ENCODE measurements around the gene COL10A1. TPM values are rescaled to one million over a fixed set of nuclear protein-coding genes. Genes with fewer than 3 reads are reported as not detected.

The COL10A1 gene
- total RNA-seq, 2 donors from 2014 or later: 0.26 to 4.9 TPM

GRCh38 chr6:116133453-116133852 is 7.5 kb upstream of the COL10A1 start:
- Histone ChIP-seq H3K36me3 (replicated peaks in 1 of 2; ENCODE audit: insufficient read depth in 1 of 2, low read depth in 2 of 2) (no peaks in the 10 kb centered on the region), H3K4me1 (no peaks in the 10 kb centered on the region), H3K4me3 (no peak overlapping the region), H3K9me3 (no peaks in the 10 kb centered on the region), H3K27ac (no peak overlapping the region), H3K27me3 (no peaks in the 10 kb centered on the region)
- WGBS, 2 donors: 76 to 92% methylated on average over 3 of the region's 3 CpGs
- TF ChIP-seq POLR2A (IDR thresholded peaks at IDR 0.05): no peak
- TF ChIP-seq CTCF (IDR thresholded peaks at IDR 0.05): no peak
- DNase-seq: no peak
- intact Hi-C loops (cut with DNase I): no loop called here
- no peak for ATAC-seq

GRCh38 chr6:116127771-116128493 is 2.0 kb upstream of the COL10A1 start:
- no peak for ATAC-seq
- no peak for DNase-seq
- intact Hi-C loops (cut with DNase I): no loop called here
- Histone ChIP-seq H3K4me1 (no peaks in the 10 kb centered on the region), H3K4me3 (no peak overlapping the region), H3K27ac (no peak overlapping the region), H3K27me3 (no peaks in the 10 kb centered on the region), H3K36me3 (replicated peaks in 1 of 2; ENCODE audit: insufficient read depth in 1 of 2, low read depth in 2 of 2) (no peaks in the 10 kb centered on the region), H3K9me3 (no peaks in the 10 kb centered on the region)
- TF ChIP-seq POLR2A (IDR thresholded peaks at IDR 0.05) (no peak), CTCF (IDR thresholded peaks at IDR 0.05) (no peak)
- 69 to 73% methylated on average over 2 of the region's 2 CpGs for WGBS, 2 donors

GRCh38 chr6:116120430-116120829 is 5.5 kb downstream of the COL10A1 start:
- Histone ChIP-seq H3K4me1 (no peaks in the 10 kb centered on the region), H3K27ac (no peak overlapping the region), H3K36me3 (replicated peaks in 1 of 2; ENCODE audit: insufficient read depth in 1 of 2, low read depth in 2 of 2) (peaks cover 0 to 4% of the 10 kb centered on the region in 2 donors), H3K9me3 (no peaks in the 10 kb centered on the region), H3K4me3 (no peak overlapping the region), H3K27me3 (no peaks in the 10 kb centered on the region)
- 93 to 100% methylated on average over 3 of the region's 3 CpGs for WGBS, 2 donors
- ATAC-seq: no peak
- TF ChIP-seq CTCF (IDR thresholded peaks at IDR 0.05) (no peak), POLR2A (IDR thresholded peaks at IDR 0.05) (no peak)
- DNase-seq: no peak
- intact Hi-C loops (cut with DNase I): no loop called here

GRCh38 chr6:116118608-116119007 is 7.3 kb downstream of the COL10A1 start:
- H3K4me1 ChIP-seq: no peaks in the 10 kb centered on the region
- TF ChIP-seq CTCF (IDR thresholded peaks at IDR 0.05) (no peak), POLR2A (IDR thresholded peaks at IDR 0.05) (no peak)
- H3K4me3 ChIP-seq: no peak overlapping the region
- H3K27me3 ChIP-seq: no peaks in the 10 kb centered on the region
- DNase-seq (no peak), ATAC-seq (no peak)
- intact Hi-C loops (cut with DNase I): no loop called here
- no peak overlapping the region for H3K27ac ChIP-seq
- peaks cover 0 to 10% of the 10 kb centered on the region in 2 donors for H3K36me3 ChIP-seq (replicated peaks in 1 of 2; ENCODE audit: insufficient read depth in 1 of 2, low read depth in 2 of 2)
- no peaks in the 10 kb centered on the region for H3K9me3 ChIP-seq

- Histone ChIP-seq H3K27ac (no peak overlapping the region), H3K4me3 (no peak overlapping the region), H3K9me3 (no peaks in the 10 kb centered on the region), H3K27me3 (no peaks in the 10 kb centered on the region), H3K36me3 (replicated peaks in 1 of 2; ENCODE audit: insufficient read depth in 1 of 2, low read depth in 2 of 2) (peaks cover 0 to 10% of the 10 kb centered on the region in 2 donors), H3K4me1 (no peaks in the 10 kb centered on the region)
- intact Hi-C loops (cut with DNase I): no loop called here
- DNase-seq (no peak), ATAC-seq (no peak)
- TF ChIP-seq CTCF (IDR thresholded peaks at IDR 0.05) (peak in 1 of 7 experiments; percentile 14), POLR2A (IDR thresholded peaks at IDR 0.05) (no peak)
- WGBS, 2 donors: 86 to 88% methylated on average over 2 of the region's 2 CpGs
These were observed 10.2 kb downstream of the COL10A1 start for GRCh38 chr6:116115781-116116180.
